NK-92 treated with Interleukin-12 subunit alpha and Interleukin-12 subunit beta, amount 100 ng/mL, for 24 hours (cell line): ENCODE results near the gene ILK.

Experiments
- DNase-seq: peaks from one replicate; lab custom pipeline; 2025; lab: John Stamatoyannopoulos, UW

ILK gene

DNA sequence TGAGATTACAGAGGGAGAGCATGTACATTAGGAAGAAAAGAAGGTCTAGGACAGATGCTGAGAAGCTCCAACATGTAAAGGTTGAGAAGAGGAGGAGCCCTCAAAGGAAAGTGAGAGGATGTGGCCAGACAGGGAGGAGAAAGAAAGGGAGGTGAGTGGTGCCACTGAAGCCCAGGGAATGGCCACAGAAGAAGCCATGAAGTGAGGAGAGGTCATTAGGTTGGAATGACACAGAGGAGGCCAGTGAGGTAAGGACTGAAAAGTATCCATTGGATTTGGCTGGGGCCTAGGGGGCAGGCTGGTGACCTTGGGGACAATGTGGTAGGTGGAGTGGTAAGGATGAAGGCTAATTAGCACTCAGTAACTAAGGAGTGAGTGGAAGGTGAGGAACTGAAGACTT is 55.1 kb downstream of the ILK start:
- DNase-seq, result no peak
